Activated CD4-positive, alpha-beta T cell treated with anti-CD3 and anti-CD28 coated beads for 36 hours (primary cell): ENCODE results near the gene SAMD1. TPM values are rescaled to one million over a fixed set of nuclear protein-coding genes. Genes with fewer than 3 reads are reported as not detected.
"Not testable (repeated sequence)": the region's sequence is repeated elsewhere in the genome, so short reads cannot be mapped to it uniquely, and the experiment has no call there.

Experiments used
- ATAC-seq: fragments of 200-7000 bp; cut with Tn5 transposase; one replicate; pipeline ENCODE4 v1.10.0; 2021; ENCODE audit warnings: mild to moderate bottlenecking, moderate library complexity
- CTCF ChIA-PET: fragments of 350-600 bp; sonication (Branson Sonifier 250); formaldehyde crosslinking; loops from one replicate; lab custom pipeline; 2021; ENCODE audit warnings: antibody characterized with exemption; lab: Charles Lee
- POLR2A ChIA-PET: fragments of 350-600 bp; sonication (Branson Sonifier 250); formaldehyde crosslinking; loops from one replicate; lab custom pipeline; 2021; ENCODE audit warnings: antibody characterized with exemption, inconsistent platforms; lab: Charles Lee
- DNase-seq: peaks from one replicate; pipeline ENCODE4 v3.0.0-alpha.2; 2020
- H3K27ac Mint-ChIP-seq: one replicate; pipeline ENCODE4 v1.8.0; 2021; ENCODE audit warnings: mixed read lengths
- H3K27me3 Mint-ChIP-seq: one replicate; pipeline ENCODE4 v1.8.0; 2021; ENCODE audit warnings: mixed read lengths
- H3K36me3 Mint-ChIP-seq: one replicate; pipeline ENCODE4 v1.8.0; 2021; ENCODE audit warnings: low read depth, mixed read lengths
- H3K4me1 Mint-ChIP-seq: one replicate; pipeline ENCODE4 v1.8.0; 2021; ENCODE audit warnings: mixed read lengths
- H3K4me3 Mint-ChIP-seq: one replicate; pipeline ENCODE4 v1.8.0; 2021; ENCODE audit warnings: mild to moderate bottlenecking, moderate library complexity, mixed read lengths
- H3K9me3 Mint-ChIP-seq: one replicate; pipeline ENCODE4 v1.8.0; 2021; ENCODE audit warnings: low read depth, mixed read lengths
- intact Hi-C, 2 experiments: fragments of 100-400 bp; cut with DNase I in 1 of 2; cut with micrococcal nuclease in 1 of 2; formaldehyde crosslinking; loops; one replicate each; pipeline versions ENCODE4 v1.14.2 to v1.15.1; 2022 to 2024; cut with DNase I, micrococcal nuclease
- total RNA-seq, 2 experiments: library from RNA; stranded (reverse); gene quantifications; one replicate each; pipeline ENCODE4 v1.2.3, GENCODE V29; 2021

Gene SAMD1
- total RNA-seq, 2 experiments from 2014 or later, result 72.9 to 73.8 TPM

DNA sequence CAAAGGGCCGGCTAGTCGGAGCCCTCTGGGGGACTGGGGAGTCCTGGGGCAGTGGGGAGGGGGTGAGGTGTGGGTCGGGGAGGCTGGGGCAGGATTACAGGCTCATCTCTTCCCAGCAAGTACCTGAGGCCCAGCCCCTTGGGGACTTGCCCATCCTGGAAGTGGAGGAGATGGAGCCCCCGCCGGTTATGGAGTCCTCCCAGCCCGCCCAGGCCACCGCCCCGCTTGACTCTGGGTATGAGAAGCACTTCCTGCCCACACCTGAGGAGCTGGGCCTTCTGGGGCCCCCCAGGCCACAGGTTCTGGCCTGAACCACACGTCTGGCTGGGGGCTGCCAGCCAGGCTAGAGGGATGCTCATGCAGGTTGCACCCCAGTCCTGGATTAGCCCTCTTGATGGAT, 38.6 kb downstream of the SAMD1 start:
- Mint-ChIP-seq H3K4me3 (no peak overlapping the region), H3K27me3 (peaks cover 3% of the 10 kb centered on the region), H3K9me3 (peaks cover 4% of the 10 kb centered on the region), H3K36me3 (peaks cover 43% of the 10 kb centered on the region), H3K27ac (no peak overlapping the region), H3K4me1 (peaks cover 4% of the 10 kb centered on the region)
- ATAC-seq (no peak), DNase-seq (no peak)
- POLR2A ChIA-PET, result no interaction called here
- CTCF ChIA-PET, result interaction anchor here (0.6 to 1.4 kb wide), 4 partner anchors 9 to 100 kb away, joined by 3 to 6 read pairs (median 4); partner anchors contain the start of gene DCAF15
- intact Hi-C loops, result no loop called here

DNA sequence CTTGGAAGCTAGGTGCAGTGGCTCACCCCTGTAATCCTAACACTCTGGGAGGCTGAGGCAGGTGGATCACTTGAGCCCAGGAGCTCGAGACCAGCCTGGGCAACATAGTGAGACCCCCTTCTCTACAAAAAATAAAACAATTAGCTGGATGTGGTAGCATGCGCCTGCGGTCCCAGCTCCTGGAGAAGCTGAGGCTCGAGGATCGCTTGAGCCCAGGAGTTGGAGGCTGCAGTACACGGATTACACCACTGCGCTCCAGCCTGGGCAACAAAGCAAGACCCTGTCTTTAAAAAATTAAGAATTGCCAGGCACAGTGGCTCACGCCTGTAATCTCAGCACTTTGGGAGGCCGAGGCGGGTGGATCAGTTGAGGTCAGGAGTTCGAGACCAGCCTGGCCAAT, 39.6 kb downstream of the SAMD1 start:
- POLR2A ChIA-PET, intact Hi-C loops, DNase-seq, H3K9me3 Mint-ChIP-seq, ATAC-seq, H3K27ac Mint-ChIP-seq, H3K4me3 Mint-ChIP-seq, H3K27me3 Mint-ChIP-seq, H3K4me1 Mint-ChIP-seq: not testable (repeated sequence)
- CTCF ChIA-PET, result interaction anchor here (0.7 to 1.3 kb wide), 4 partner anchors 8 to 169 kb away, joined by 3 to 8 read pairs (median 4); partner anchors contain the start of gene MISP3
- H3K36me3 Mint-ChIP-seq, result peaks cover 51% of the 10 kb centered on the region

DNA sequence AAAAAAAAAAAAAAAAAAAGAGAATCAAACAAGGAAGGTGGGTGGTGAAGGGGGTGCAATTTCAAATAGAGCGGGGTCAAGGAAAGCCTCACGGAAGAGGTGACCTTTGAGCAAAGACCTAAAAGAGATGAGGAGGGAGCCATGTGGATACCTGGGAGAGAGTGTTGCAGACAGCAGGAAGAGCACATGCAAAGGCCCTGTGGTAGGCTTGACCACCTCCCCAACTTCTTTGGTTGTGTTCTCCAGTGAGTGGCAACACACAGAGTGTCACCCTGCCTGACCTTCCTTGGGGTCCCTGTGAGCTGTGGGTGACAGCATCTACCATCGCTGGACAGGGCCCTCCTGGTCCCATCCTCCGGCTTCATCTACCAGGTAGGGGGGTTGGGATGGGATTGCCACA, 40.0 kb downstream of the SAMD1 start:
- peaks cover 4% of the 10 kb centered on the region for H3K4me1 Mint-ChIP-seq
- POLR2A ChIA-PET, result no interaction called here

DNA sequence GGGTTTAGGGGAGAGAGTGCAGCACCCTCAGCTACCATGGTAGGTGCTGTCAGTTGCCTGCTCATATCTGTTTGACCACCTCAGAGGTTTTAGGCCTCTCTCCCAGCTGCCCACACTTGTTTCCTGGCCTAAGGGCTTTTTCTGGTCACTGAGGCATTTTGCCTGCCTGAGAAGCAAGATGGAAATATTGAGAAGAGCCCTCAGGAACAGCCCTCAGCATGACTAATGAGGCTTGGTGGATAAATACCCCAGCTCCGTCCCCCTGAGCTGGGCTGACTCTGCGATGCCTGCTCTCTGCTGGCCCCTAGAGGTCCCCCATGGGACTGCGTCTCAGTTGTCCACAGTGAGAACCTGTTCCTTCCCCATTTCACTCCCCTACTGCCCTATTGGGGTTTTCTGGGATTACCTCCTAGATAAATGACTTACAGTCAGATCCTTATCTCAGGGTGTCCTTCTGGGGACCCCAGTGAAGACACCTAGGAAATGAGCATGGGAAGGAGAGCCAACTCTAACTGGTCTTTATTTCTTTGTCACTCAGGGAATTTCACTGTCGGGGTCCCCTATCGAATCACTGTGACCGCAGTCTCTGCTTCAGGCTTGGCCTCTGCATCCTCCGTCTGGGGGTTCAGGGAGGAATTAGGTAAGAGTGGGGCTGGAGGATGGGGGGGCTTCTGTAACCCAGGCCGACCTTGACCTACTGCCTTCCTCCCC, 42.0 kb downstream of the SAMD1 start:
- POLR2A ChIA-PET, result interaction anchor here (0.6 kb wide), 1 partner anchor 254 kb away, joined by 3 read pairs; the partner anchor contains the start of gene ZSWIM4
- CTCF ChIA-PET, result interaction anchor here (0.6 to 3.3 kb wide), 30 partner anchors 10 to 216 kb away, joined by 3 to 35 read pairs (median 4); partner anchors contain the start of genes IL27RA and MISP3
- peak; percentile 87 for DNase-seq
- ATAC-seq, result peak; percentile 87
- H3K36me3 Mint-ChIP-seq, result peaks cover 53% of the 10 kb centered on the region
- peaks cover 4% of the 10 kb centered on the region for H3K4me1 Mint-ChIP-seq
- peak overlapping the region; percentile 25 for H3K27ac Mint-ChIP-seq
- H3K4me3 Mint-ChIP-seq, result no peak overlapping the region
- peaks cover 4% of the 10 kb centered on the region for H3K9me3 Mint-ChIP-seq
- intact Hi-C loops, result loop anchor here (1.0 to 5.0 kb wide), 2 partner anchors 96 to 168 kb away; partner anchors contain the start of gene DCAF15 (in 1 of the 2)
- H3K27me3 Mint-ChIP-seq, result no peaks in the 10 kb centered on the region

More for the DNA sequence above, 40.0 kb downstream of the SAMD1 start:
- no peak for DNase-seq
- Mint-ChIP-seq H3K9me3 (peaks cover 4% of the 10 kb centered on the region), H3K27ac (no peak overlapping the region), H3K36me3 (peaks cover 53% of the 10 kb centered on the region), H3K4me3 (no peak overlapping the region), H3K27me3 (no peaks in the 10 kb centered on the region)
- no peak for ATAC-seq
- intact Hi-C loops, result no loop called here
- CTCF ChIA-PET, result interaction anchor here (0.9 to 1.3 kb wide), 3 partner anchors 9 to 27 kb away, joined by 3 to 8 read pairs (median 5); partner anchors contain the start of gene MISP3

DNA sequence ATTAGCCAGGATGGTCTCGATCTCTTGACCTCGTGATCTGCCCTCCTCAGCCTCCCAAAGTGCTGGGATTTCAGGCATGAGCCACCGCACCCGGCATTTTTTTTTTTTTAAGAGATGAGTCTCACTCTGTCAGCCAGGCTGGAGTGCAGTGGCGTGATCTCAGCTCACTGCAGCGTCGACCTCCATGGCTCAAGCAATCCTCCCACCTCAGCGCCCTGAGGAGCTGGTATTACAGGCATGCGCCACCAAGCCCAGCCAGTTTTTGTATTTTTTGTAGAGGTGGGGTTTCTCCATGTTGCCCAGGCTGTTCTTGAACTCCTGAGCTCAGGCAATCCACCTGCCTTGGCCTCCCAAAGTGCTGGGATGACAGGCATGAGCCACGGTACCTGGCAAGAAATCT, 42.7 kb downstream of the SAMD1 start:
- CTCF ChIA-PET, result interaction anchor here (0.6 to 3.3 kb wide), 29 partner anchors 9 to 215 kb away, joined by 3 to 35 read pairs (median 4); partner anchors contain the start of genes IL27RA and MISP3
- H3K9me3 Mint-ChIP-seq, H3K4me3 Mint-ChIP-seq, DNase-seq, POLR2A ChIA-PET, H3K4me1 Mint-ChIP-seq, ATAC-seq, H3K27ac Mint-ChIP-seq, H3K27me3 Mint-ChIP-seq: not testable (repeated sequence)
- peaks cover 53% of the 10 kb centered on the region for H3K36me3 Mint-ChIP-seq
- intact Hi-C loops, result loop anchor here (1.0 to 5.0 kb wide), 2 partner anchors 96 to 168 kb away; partner anchors contain the start of gene DCAF15 (in 1 of the 2)

DNA sequence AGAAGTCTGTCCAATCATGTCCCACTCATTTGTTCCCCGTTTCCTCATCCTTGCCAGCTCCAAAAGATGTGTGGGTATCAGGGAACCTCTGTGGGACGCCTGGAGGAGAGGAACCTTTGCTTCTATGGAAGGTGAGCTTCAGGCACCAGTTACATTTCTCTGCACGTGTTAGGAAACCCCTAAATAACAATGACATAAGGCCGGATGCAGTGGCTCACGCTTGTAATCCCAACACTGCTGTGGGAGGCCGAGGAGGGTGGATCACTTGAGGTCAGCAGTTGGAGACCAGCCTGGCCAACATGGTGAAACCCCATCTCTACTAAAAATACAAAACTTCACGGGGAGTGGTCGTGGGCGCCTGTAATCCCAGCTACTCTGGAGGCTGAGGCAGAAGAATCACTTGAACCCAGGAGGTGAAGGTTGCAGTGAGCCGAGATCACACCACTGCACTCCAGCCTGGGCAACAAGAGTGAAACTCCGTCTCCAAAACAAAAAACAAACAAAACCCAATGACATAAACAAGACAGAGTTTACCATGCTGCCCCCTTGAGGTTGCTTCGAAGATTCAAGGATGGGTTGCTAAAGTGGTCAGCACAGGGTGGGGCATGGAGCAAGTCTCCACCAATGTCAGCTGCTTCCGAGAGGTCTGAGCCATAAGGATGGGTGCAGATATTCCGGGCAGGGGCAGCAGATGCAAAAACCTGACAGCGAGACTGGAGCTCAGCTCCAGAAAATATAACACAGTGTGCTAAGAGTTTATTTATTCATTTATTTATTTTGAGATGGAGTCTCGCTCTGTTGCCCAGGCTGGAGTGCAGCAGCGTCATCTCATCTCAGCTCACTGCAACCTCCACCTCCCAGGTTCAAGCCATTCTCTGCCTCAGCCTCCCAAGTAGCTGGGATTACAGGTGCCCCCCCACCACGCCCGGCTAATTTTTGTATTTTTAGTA, 47.6 kb downstream of the SAMD1 start:
- CTCF ChIA-PET, result interaction anchor here (0.6 to 2.2 kb wide), 11 partner anchors 10 to 93 kb away, joined by 3 to 11 read pairs (median 3); partner anchors contain the start of genes DCAF15, IL27RA and RFX1
- peak overlapping the region; percentile 63 for H3K27ac Mint-ChIP-seq
- ATAC-seq, result peak; percentile 64
- H3K9me3 Mint-ChIP-seq, H3K27me3 Mint-ChIP-seq, POLR2A ChIA-PET, H3K4me3 Mint-ChIP-seq, H3K4me1 Mint-ChIP-seq: not testable (repeated sequence)
- intact Hi-C loops, result loop anchor here in 1 of 2 experiments (1.0 kb wide), 1 partner anchor 163 kb away; no protein-coding TSS in a partner anchor
- peaks cover 41% of the 10 kb centered on the region for H3K36me3 Mint-ChIP-seq
- peak; percentile 52 for DNase-seq

DNA sequence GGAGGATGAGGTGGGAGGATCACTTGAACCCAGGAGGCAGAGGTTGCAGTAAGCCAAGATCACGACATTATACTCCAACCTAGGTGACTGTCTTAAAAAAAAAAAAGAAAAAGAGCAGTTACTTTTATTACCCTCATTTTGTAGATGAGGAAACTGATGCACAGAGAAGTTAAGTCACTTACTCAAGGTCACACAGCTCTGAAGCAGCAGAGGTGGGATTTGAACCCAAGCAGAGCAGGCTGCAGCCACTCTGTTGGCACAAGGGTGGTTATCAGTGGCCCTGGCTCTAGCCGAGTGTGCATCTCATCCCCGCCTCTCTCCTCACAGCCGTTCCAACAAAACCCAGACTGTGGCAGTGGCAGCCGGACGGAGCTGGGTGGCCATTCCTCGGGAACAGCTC, 51.4 kb downstream of the SAMD1 start:
- Mint-ChIP-seq H3K4me3 (no peak overlapping the region), H3K9me3 (no peaks in the 10 kb centered on the region), H3K27me3 (no peaks in the 10 kb centered on the region), H3K36me3 (peaks cover 40% of the 10 kb centered on the region), H3K4me1 (peaks cover 10% of the 10 kb centered on the region), H3K27ac (no peak overlapping the region)
- ATAC-seq (no peak), DNase-seq (no peak)
- ChIA-PET CTCF (interaction anchor here (0.8 to 1.1 kb wide), 2 partner anchors 9 to 17 kb away, joined by 3 read pairs; no protein-coding TSS in a partner anchor), POLR2A (interaction anchor here (0.6 kb wide), 1 partner anchor 133 kb away, joined by 3 read pairs; no protein-coding TSS in a partner anchor)
- intact Hi-C loops, result no loop called here

Other genes starting within 250 kb of the SAMD1 start
- 1 to 10 TPM; 1.2 to 1.6 TPM for gene NANOS3, start 213.6 kb downstream of the SAMD1 start, total RNA-seq
- 1 to 10 TPM; 5.3 to 5.5 TPM for gene BRME1, start 184.6 kb downstream of the SAMD1 start, total RNA-seq
- gene CC2D1A, start 184.6 kb downstream of the SAMD1 start, total RNA-seq, result 10 to 100 TPM; 30.2 to 34.3 TPM
- under 1 TPM; 0.25 to 0.46 TPM for gene PODNL1, start 152.3 kb downstream of the SAMD1 start, total RNA-seq
- 10 to 100 TPM; 55.8 to 61.6 TPM for gene DCAF15, start 138.2 kb downstream of the SAMD1 start, total RNA-seq
- 10 to 100 TPM; 14.2 to 15.3 TPM for gene RFX1, start 84.4 kb downstream of the SAMD1 start, total RNA-seq
- gene RLN3, start 62.6 kb downstream of the SAMD1 start, total RNA-seq, result not detected
- 10 to 100 TPM; 49.8 to 52.0 TPM for gene IL27RA, start 59.0 kb downstream of the SAMD1 start, total RNA-seq
- under 1 TPM in 1 of 2 experiments, not detected in 1; 0.16 TPM for gene PALM3, start 28.7 kb downstream of the SAMD1 start, total RNA-seq
- gene MISP3, start 18.0 kb downstream of the SAMD1 start, total RNA-seq, result 1 to 10 TPM; 1.1 to 1.6 TPM
- gene C19orf67, start 5.0 kb downstream of the SAMD1 start, total RNA-seq, result under 1 TPM; 0.21 to 0.39 TPM
- 10 to 100 TPM; 58.1 to 68.7 TPM for gene PRKACA, start 27.0 kb upstream of the SAMD1 start, total RNA-seq
- gene ASF1B, start 45.8 kb upstream of the SAMD1 start, total RNA-seq, result 10 to 100 TPM; 64.6 to 70.4 TPM
- gene ADGRL1, start 115.4 kb upstream of the SAMD1 start, total RNA-seq, result 10 to 100 TPM; 20.8 to 23.5 TPM